ENCODE data around the gene OXCT2. TPM values are rescaled to one million over a fixed set of nuclear protein-coding genes. Genes with fewer than 3 reads are reported as not detected.
"Not testable (repeated sequence)": the region's sequence is repeated elsewhere in the genome, so short reads cannot be mapped to it uniquely, and the experiment has no call there.

OXCT2 gene
- total RNA-seq, 1 donor, result 0.73 TPM

DNA sequence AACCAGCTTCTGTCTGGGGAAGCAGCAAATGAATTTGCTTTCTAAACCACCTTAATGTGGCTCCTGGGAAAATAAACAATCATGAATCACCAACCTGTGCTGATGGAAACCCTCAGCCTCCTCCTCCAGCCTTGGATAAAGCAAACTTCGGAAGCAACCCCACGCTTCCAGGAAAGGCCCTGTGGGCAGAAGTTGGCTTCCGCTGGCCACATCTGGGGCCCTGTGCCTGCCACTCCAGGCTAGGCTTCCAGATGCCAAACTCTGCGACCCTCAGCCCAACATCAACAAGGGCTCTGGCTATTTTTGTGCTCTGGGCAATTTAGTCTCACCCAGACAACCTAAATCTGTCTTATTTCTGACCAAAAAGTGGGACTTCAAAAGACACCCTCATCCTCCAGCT is 6.2 kb upstream of the OXCT2 start:
- H3K4me1 ChIP-seq (ENCODE audit: insufficient read depth, low read length), result no peaks in the 10 kb centered on the region
- no peaks in the 10 kb centered on the region for H3K27me3 ChIP-seq (ENCODE audit: insufficient read depth, low read length)
- H3K4me3 ChIP-seq (ENCODE audit: low read length), result no peak overlapping the region
- H3K9me3 ChIP-seq (ENCODE audit: low read depth, low read length), result no peaks in the 10 kb centered on the region

DNA sequence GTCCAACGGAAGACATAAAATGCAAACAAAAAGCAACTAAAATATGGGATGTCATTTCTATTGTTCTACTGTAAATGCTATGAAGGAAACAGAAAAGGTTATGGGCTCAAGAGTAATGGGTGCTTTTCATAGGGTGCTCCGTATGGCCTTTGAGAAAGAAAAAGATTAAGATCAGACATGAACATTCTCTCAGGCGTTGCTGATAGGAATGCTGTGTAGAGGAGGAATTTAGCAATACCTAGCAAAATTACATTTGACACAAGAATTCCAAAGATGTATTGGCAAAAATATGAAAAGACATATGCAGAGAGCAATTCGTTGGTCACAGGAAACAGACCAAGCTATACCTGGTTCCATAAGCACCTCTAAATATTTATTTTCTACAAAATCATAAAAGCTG is 5.7 kb upstream of the OXCT2 start:
- H3K27me3 ChIP-seq (ENCODE audit: insufficient read depth, low read length), result no peaks in the 10 kb centered on the region
- no peak overlapping the region for H3K4me3 ChIP-seq (ENCODE audit: low read length)
- no peaks in the 10 kb centered on the region for H3K4me1 ChIP-seq (ENCODE audit: insufficient read depth, low read length)
- H3K9me3 ChIP-seq (ENCODE audit: low read depth, low read length), result no peaks in the 10 kb centered on the region

DNA sequence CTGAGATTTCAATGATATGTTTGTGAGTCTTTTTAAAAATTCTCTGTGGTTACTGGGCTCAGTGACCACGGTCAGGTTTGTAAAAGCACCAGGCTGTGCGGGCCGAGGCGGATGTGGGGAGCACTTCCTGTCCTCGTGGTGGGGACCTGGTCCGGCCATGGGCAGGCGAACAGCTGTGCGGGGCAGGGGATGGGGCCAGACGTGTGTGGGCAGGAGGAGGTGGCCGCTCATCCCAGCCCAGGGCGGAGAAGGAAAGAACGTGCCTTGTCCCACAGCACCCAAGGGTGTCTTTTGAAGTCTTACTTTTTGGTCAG is 5.2 kb upstream of the OXCT2 start:
- Histone ChIP-seq H3K4me1 (ENCODE audit: insufficient read depth, low read length) (no peaks in the 10 kb centered on the region), H3K4me3 (ENCODE audit: low read length) (no peak overlapping the region), H3K9me3 (ENCODE audit: low read depth, low read length) (no peaks in the 10 kb centered on the region), H3K27me3 (ENCODE audit: insufficient read depth, low read length) (no peaks in the 10 kb centered on the region)

DNA sequence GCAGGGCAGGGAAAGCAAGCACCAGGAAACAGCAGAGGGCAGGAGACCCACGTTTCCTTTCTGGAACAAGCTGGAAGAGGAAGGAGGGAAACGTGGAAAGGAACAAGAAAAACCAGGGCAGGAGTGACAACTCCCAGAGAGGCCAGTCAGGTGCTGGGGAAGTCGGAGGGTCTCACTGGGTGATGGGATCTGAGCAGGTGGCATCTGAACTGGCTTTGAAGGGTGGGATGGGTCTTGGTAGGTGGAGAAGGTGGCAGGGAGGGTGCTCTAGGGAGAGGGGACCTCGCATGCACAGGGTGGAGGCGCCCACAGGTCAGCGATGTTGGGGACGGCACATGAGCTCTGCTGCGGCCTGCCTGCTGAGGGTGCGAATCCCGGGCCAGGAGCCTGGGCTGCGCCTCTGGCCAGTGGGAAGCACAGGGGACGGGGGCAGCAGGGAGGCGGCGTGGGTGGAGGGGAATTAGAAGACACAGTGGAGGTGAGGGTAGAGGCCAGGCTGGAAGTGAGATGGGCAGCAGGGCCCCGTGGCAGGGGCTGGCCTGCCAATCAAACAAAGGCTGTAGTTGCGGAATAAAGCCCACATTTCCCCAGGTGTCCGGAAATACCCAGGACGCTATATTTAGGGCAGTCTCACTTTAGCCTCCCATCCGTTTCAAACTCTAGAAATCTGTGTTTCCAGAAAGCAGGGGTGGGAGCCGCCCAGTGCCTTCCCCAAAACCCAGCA is 4.7 kb upstream of the OXCT2 start:
- H3K9me3 ChIP-seq (ENCODE audit: low read depth, low read length); H3K27me3 ChIP-seq (ENCODE audit: insufficient read depth, low read length); H3K4me1 ChIP-seq (ENCODE audit: insufficient read depth, low read length); H3K4me3 ChIP-seq (ENCODE audit: low read length): not testable (repeated sequence)

DNA sequence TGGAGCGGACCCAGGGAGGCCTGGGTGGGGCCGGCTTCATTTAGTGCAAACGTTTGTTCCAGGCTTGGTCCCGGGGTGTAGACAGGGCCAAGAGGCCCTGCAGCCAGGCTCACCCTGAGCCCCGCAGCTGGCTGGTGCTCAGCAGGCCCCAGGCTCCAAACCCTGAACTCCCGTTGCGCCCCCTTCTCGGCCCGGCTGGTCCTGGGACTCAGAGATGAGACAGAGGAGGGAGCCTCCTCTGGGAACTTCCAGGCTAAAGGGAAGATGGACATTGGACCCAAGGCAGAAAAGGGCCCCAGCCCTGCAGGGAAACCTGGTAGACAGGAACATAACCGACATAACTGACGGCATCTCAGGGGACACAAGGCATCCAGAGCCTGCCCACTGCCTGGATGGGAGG is 4.0 kb upstream of the OXCT2 start:
- not testable (repeated sequence) for H3K27me3 ChIP-seq (ENCODE audit: insufficient read depth, low read length); H3K4me1 ChIP-seq (ENCODE audit: insufficient read depth, low read length); H3K4me3 ChIP-seq (ENCODE audit: low read length); H3K9me3 ChIP-seq (ENCODE audit: low read depth, low read length)

DNA sequence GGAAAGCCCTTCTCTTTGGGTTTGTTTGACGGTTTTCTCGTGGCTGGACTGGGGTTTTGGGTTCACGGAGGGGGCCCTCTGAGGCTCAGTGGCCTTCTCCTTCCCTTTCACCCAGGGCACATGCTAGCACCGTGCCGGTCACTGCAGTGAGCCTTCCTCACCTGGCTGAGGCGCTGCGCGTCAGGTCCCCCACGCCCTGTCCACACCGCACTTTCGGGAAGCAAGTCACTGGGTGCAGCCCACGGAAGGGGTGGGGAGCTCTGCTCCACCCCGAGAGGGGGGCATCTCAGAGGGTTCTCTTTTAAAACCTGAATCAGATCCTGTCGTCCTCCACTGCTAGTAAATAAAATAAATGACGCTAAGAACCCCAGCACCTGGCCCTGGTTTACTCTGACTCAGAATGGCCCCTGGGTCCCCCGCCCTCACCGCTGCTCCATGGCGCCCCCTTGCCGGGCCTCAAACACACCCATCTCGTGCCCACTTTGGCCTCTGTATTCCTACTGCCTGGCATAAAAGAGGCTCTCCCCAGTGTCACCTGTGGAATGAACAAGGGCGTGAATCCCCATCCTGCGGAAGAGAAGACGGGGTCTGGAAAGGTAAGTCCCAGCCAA is 2.3 kb upstream of the OXCT2 start:
- not testable (repeated sequence) for H3K27me3 ChIP-seq (ENCODE audit: insufficient read depth, low read length); H3K4me1 ChIP-seq (ENCODE audit: insufficient read depth, low read length); H3K4me3 ChIP-seq (ENCODE audit: low read length); H3K9me3 ChIP-seq (ENCODE audit: low read depth, low read length)

DNA sequence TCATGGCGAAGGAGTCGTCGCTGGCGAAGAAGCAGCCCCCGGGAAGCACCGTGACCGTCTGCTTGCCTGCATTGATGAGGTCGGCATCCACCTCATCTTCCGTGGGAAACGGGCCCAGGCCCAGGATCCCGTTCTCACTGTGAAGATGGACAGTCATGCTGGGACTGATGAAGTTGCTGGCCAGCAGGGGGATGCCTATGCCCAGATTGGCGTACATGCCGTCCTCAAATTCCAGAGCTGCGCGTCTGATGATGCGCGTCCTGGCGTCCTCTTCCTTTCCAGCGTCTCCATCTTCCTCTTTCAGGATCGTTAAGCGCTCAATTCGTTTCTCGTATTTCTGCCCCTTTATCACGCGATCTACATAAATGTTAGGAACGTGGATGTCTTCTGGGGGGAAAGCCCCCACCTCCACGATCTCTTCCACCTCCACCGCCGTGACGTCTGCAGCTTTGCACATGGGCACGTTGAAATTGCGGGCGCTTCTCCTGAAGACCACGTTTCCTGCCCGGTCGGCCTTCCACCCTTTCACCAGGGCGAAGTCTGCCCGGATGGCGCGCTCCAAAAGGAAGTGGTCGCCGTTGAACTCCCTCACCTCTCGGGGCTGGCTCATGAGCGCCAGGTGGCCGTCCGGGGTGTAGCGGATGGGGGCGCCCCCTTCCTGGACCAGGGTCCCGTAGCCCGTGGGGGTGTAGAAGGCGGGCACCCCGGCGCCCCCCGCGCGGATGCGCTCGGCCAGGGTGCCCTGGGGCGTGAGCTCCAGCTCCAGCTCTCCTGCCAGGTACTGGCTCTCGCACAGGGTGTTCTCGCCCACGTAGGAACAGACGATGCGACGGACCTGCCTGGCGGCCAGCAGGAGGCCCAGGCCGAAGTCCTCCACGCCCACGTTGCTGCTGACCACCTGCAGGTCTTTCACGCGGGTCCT is 787 bp downstream of the OXCT2 start:
- H3K4me1 ChIP-seq (ENCODE audit: insufficient read depth, low read length); H3K9me3 ChIP-seq (ENCODE audit: low read depth, low read length); H3K4me3 ChIP-seq (ENCODE audit: low read length); H3K27me3 ChIP-seq (ENCODE audit: insufficient read depth, low read length): not testable (repeated sequence)

DNA sequence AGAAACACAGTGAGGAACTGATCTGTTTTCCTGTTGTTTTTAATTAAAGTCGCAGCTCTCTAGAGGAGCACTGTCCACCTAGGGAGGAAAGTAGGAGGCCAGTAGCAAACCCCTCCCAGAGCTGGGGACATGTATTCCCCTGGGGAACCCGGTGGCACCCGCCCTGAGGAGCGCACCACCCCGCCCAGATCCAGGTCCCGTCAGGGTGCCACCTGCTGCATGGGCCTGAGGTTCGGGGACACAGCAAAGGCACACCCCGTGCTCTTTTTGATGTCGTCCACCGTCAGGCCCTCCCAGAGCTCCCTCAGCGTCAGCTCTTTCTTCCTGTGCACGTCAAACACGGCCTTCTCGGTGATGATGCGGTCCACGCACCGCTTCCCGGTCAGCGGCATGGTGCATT is 1.6 kb downstream of the OXCT2 start:
- not testable (repeated sequence) for H3K9me3 ChIP-seq (ENCODE audit: low read depth, low read length); H3K27me3 ChIP-seq (ENCODE audit: insufficient read depth, low read length); H3K4me1 ChIP-seq (ENCODE audit: insufficient read depth, low read length); H3K4me3 ChIP-seq (ENCODE audit: low read length)

DNA sequence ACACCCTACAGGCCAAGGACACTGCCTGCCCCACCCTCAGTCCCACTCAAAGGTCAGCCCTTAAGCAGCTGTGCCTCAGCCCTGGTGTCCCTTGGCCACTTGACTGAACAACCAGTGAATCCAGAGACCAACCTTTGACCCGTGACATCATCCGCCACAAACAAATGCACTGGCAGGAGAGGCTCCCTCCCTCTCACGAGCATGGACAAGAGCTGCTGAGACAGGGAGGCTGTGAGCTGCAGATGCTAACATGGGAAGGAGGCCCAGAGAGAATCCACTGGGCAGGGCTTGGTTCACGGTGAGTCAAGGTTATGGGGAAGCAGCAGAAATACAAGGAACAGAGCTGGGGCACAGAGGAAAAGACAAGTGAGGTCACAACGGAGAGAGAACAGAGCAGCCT is 4.7 kb downstream of the OXCT2 start:
- not testable (repeated sequence) for H3K4me1 ChIP-seq (ENCODE audit: insufficient read depth, low read length); H3K27me3 ChIP-seq (ENCODE audit: insufficient read depth, low read length); H3K4me3 ChIP-seq (ENCODE audit: low read length); H3K9me3 ChIP-seq (ENCODE audit: low read depth, low read length)

DNA sequence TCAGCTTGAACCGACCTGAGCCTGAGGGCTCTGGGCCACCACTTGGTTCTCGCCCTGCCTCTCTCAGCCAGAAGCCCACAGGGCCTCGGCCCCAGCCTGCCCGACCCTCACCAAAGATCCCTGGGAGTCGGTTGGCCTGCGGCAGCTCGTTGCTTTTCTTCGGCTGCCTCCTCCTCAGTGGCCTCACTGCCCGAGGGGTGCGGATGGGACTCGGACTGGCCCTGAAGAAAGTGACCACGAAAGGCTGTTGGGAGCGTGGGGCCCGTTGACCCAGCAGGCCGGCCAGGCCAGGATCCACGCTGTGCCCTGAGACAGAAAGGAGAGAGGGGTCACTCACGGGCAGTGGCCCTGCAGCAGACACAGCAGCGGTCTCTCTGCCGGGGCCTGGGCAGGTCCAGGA is 6.6 kb downstream of the OXCT2 start:
- H3K4me3 ChIP-seq (ENCODE audit: low read length); H3K27me3 ChIP-seq (ENCODE audit: insufficient read depth, low read length); H3K4me1 ChIP-seq (ENCODE audit: insufficient read depth, low read length); H3K9me3 ChIP-seq (ENCODE audit: low read depth, low read length): not testable (repeated sequence)

DNA sequence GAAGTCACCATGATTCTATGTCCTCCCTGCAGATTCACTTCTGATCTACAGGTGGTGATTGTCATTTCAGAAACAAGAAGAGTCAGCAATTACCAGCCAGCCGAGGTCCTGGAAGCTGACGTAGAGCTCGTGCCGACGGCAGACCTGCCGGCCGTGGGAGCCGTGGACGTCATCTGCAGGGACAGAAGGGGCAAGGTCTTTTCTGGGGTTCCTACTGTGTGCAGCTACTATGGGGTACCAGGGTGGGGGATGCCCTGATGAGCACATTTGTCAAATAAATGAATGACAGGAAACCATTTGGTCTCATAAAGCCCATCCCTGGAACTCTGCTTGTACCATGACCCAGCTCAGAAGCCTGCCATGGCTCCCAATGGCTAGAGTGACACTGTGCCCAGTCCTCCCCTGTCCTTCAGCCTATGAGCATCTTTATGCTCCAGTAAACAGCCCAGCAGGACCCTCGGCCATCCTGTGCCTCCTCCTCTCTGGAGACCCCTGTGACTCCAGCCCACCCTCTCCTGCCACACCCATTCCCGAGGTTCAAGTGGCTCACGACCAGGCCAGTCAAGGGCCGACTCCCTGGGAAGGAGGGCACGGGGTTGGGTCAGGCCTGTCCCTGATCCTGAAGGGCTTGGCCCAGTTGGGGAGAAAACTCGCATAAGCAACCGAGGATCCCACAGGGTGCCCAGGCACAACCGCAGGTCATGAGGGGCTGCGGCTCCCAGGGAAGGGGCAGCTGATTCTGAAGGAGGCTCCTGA is 7.4 kb downstream of the OXCT2 start:
- H3K9me3 ChIP-seq (ENCODE audit: low read depth, low read length); H3K4me1 ChIP-seq (ENCODE audit: insufficient read depth, low read length); H3K4me3 ChIP-seq (ENCODE audit: low read length): not testable (repeated sequence)

DNA sequence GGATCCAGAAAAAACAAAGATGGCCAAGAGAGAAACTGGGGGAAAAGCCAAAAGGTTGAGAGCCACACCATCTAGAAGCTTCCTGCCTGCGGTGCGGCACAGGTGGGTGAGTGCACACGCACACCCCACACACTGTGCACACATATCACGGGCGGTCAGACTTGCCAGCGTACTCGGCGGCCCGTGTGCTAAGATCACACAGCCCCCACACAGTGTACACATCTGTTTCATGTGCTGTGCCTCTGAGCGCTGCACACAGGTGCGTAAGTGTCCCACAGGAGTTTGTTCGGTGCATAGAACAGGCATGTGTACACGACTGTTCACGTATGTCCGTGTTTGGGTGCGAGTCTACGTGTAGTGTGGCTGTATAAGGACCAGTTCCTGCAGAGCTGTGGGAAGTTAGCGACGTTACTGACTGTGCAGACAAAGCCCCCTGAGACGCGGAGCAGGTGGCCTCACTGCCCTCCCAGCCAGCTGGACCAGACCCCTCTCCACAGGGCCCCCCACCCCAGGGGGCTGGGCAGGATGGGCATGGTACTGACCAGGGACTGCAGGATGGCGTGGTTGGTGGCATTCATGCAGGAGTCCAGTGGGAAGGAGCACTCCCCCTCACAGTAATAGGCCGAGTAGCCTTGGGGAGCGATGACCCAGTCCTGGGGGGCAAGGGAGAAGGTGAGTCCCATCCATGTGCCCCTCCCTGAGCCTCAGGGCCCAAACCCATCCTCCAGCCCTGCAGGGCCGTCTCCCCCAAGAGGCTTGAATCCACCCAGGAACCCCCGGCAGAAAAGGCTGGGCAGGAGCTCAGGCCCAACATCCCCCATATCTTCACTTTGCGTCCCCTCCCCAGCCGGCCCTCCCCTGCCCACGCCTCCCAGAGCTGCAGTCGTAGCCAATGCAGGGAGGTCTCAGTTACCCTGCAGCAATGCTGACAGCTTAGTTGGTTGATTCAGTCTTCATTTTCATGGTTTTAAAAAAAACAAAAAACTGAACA is 8.3 kb downstream of the OXCT2 start:
- Histone ChIP-seq H3K4me3 (ENCODE audit: low read length) (no peak overlapping the region), H3K27me3 (ENCODE audit: insufficient read depth, low read length) (no peaks in the 10 kb centered on the region), H3K9me3 (ENCODE audit: low read depth, low read length) (no peaks in the 10 kb centered on the region), H3K4me1 (ENCODE audit: insufficient read depth, low read length) (no peaks in the 10 kb centered on the region)

More for the DNA sequence above, 7.4 kb downstream of the OXCT2 start:
- H3K27me3 ChIP-seq (ENCODE audit: insufficient read depth, low read length), result not testable (repeated sequence)

DNA sequence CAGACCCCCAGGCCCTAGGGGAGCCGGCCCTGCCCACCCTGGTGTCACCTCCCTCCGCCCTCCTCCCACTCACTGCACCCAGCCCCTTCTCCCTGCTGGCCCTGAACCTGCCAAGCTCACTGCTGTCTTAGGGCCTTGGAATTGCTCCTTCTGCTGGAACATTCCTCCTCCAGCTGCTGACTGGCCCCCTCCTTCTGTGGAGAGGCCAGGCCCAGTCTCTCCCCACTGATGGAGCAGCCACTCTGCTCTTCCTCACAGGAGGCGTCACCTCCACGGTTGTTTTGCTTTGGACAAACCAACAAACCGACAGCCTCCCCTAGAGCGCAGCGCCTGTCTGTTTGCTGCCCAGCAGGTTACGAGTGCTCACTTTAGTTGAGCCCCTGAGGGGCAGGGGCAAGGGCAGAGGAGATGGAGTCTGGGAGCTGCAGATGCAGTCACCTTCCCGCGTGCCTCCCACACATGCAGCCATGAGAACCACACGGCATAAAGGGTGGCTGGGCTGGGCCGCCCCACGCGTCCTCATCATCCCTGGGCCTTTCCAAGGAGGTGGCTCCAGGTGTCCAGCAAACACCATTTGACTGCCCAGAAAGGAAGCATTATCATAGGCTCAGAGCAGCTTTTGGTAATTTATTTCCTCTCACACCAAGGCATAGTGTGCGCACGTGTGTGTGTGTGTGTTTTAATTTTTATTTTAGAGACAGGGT is 9.4 kb downstream of the OXCT2 start:
- no peaks in the 10 kb centered on the region for H3K27me3 ChIP-seq (ENCODE audit: insufficient read depth, low read length)
- H3K9me3 ChIP-seq (ENCODE audit: low read depth, low read length), result no peaks in the 10 kb centered on the region
- H3K4me1 ChIP-seq (ENCODE audit: insufficient read depth, low read length), result no peaks in the 10 kb centered on the region
- H3K4me3 ChIP-seq (ENCODE audit: low read length), result no peak overlapping the region

DNA sequence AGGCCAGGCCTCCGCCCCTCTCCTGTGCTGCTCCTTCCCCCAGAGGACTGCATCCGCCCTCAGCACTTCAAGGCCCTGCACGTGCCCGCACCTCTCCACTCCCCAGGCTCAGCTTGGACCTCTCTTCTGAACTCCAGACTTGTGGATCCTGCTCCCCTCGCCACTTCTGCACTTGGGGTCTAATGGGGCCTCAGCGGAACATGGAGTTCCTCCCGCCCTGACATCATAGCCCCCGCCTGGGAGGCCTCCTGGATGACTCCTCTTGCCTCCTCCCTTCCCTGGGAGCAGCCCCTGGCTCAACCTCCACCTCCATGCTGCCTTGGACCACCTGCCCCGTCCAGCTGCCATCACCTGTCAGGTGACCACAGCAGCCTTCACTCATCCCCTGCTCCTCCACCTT is 10.1 kb downstream of the OXCT2 start:
- Histone ChIP-seq H3K9me3 (ENCODE audit: low read depth, low read length) (no peaks in the 10 kb centered on the region), H3K4me1 (ENCODE audit: insufficient read depth, low read length) (no peaks in the 10 kb centered on the region), H3K4me3 (ENCODE audit: low read length) (no peak overlapping the region)

More for the DNA sequence above, 10.1 kb downstream of the OXCT2 start:
- H3K27me3 ChIP-seq (ENCODE audit: insufficient read depth, low read length), result no peaks in the 10 kb centered on the region

Measured in mononuclear cell (primary cell).